Neuron (in vitro differentiated cells): ENCODE measurements around the gene SCARF2.
A peak's percentile ranks its signal among the peaks of the same experiment; 100 is the strongest.

Source experiments
- H2AFZ ChIP-seq: one replicate; pipeline ENCODE4 v1.6.1; 2013; ENCODE audit warnings: low read depth, mild to moderate bottlenecking, inconsistent platforms, low read length, moderate library complexity
- H3K27me3 ChIP-seq: one replicate; pipeline ENCODE4 v1.6.1; 2013; ENCODE audit warnings: low read length; ENCODE audit not compliant: insufficient read depth
- H3K36me3 ChIP-seq: one replicate; pipeline ENCODE4 v1.6.1; 2013; ENCODE audit warnings: low read length; ENCODE audit not compliant: insufficient read depth
- H3K4me1 ChIP-seq: one replicate; pipeline ENCODE4 v1.6.1; 2013; ENCODE audit warnings: low read length; ENCODE audit not compliant: insufficient read depth
- H3K4me3 ChIP-seq: 2 replicates; pipeline ENCODE4 v1.5.1; 2013; ENCODE audit warnings: mild to moderate bottlenecking, low read length, moderate library complexity
- H3K9me3 ChIP-seq: one replicate; pipeline ENCODE4 v1.6.1; 2013; ENCODE audit warnings: low read length

Gene SCARF2

GRCh38 chr22:20440637-20441591 lies 3.3 kb upstream of the SCARF2 start:
- peaks cover 10% of the 10 kb centered on the region for H3K4me1 ChIP-seq
- H3K9me3 ChIP-seq, result no peaks in the 10 kb centered on the region
- H3K36me3 ChIP-seq, result peaks cover 28% of the 10 kb centered on the region
- no peak overlapping the region for H2AFZ ChIP-seq
- no peaks in the 10 kb centered on the region for H3K27me3 ChIP-seq
- no peak overlapping the region for H3K4me3 ChIP-seq

- H3K9me3 ChIP-seq, result no peaks in the 10 kb centered on the region
- H2AFZ ChIP-seq, result no peak overlapping the region
- peaks cover 27% of the 10 kb centered on the region for H3K36me3 ChIP-seq
- H3K27me3 ChIP-seq, result no peaks in the 10 kb centered on the region
- no peak overlapping the region for H3K4me3 ChIP-seq
- peaks cover 17% of the 10 kb centered on the region for H3K4me1 ChIP-seq
Measured at GRCh38 chr22:20439928-20440575, 2.4 kb upstream of the SCARF2 start.

- Histone ChIP-seq H3K27me3 (no peaks in the 10 kb centered on the region), H2AFZ (no peak overlapping the region), H3K4me1 (peaks cover 19% of the 10 kb centered on the region), H3K4me3 (no peak overlapping the region), H3K36me3 (peaks cover 23% of the 10 kb centered on the region), H3K9me3 (no peaks in the 10 kb centered on the region)
Measured at GRCh38 chr22:20439556-20439927, 1.9 kb upstream of the SCARF2 start.

- Histone ChIP-seq H3K4me3 (peak overlapping the region; percentile 97), H3K9me3 (no peaks in the 10 kb centered on the region), H2AFZ (peak overlapping the region; percentile 93), H3K27me3 (no peaks in the 10 kb centered on the region), H3K4me1 (peaks cover 19% of the 10 kb centered on the region), H3K36me3 (peaks cover 16% of the 10 kb centered on the region)
Measured at GRCh38 chr22:20438678-20439492, 1.3 kb upstream of the SCARF2 start.

GRCh38 chr22:20438427-20438677 lies 727 bp upstream of the SCARF2 start:
- Histone ChIP-seq H2AFZ (peak overlapping the region; percentile 93), H3K36me3 (peaks cover 16% of the 10 kb centered on the region), H3K4me3 (peak overlapping the region; percentile 97), H3K4me1 (peaks cover 19% of the 10 kb centered on the region), H3K27me3 (no peaks in the 10 kb centered on the region), H3K9me3 (no peaks in the 10 kb centered on the region)

- H3K36me3 ChIP-seq, result peaks cover 6% of the 10 kb centered on the region
- H3K9me3 ChIP-seq, result no peaks in the 10 kb centered on the region
- peaks cover 19% of the 10 kb centered on the region for H3K4me1 ChIP-seq
- H3K27me3 ChIP-seq, result no peaks in the 10 kb centered on the region
- no peak overlapping the region for H2AFZ ChIP-seq
- H3K4me3 ChIP-seq, result peak overlapping the region; percentile 97
Measured at GRCh38 chr22:20436768-20437612, 635 bp downstream of the SCARF2 start.

- peaks cover 19% of the 10 kb centered on the region for H3K4me1 ChIP-seq
- H3K36me3 ChIP-seq, result peaks cover 2% of the 10 kb centered on the region
- peak overlapping the region; percentile 97 for H3K4me3 ChIP-seq
- no peaks in the 10 kb centered on the region for H3K9me3 ChIP-seq
- H3K27me3 ChIP-seq, result no peaks in the 10 kb centered on the region
- H2AFZ ChIP-seq, result no peak overlapping the region
Measured at GRCh38 chr22:20436307-20436767, 1.3 kb downstream of the SCARF2 start.

- H2AFZ ChIP-seq, result no peak overlapping the region
- no peaks in the 10 kb centered on the region for H3K27me3 ChIP-seq
- no peaks in the 10 kb centered on the region for H3K9me3 ChIP-seq
- peak overlapping the region; percentile 97 for H3K4me3 ChIP-seq
- H3K36me3 ChIP-seq, result no peaks in the 10 kb centered on the region
- peaks cover 19% of the 10 kb centered on the region for H3K4me1 ChIP-seq
Measured at GRCh38 chr22:20435436-20436306, 2.0 kb downstream of the SCARF2 start.

- Histone ChIP-seq H3K9me3 (no peaks in the 10 kb centered on the region), H3K27me3 (no peaks in the 10 kb centered on the region), H3K4me1 (peaks cover 19% of the 10 kb centered on the region), H2AFZ (no peak overlapping the region), H3K36me3 (peaks cover 9% of the 10 kb centered on the region), H3K4me3 (no peak overlapping the region)
Measured at GRCh38 chr22:20434773-20435172, 2.9 kb downstream of the SCARF2 start.

- H3K36me3 ChIP-seq, result peaks cover 12% of the 10 kb centered on the region
- peaks cover 19% of the 10 kb centered on the region for H3K4me1 ChIP-seq
- H3K27me3 ChIP-seq, result no peaks in the 10 kb centered on the region
- H3K9me3 ChIP-seq, result no peaks in the 10 kb centered on the region
- no peak overlapping the region for H3K4me3 ChIP-seq
- no peak overlapping the region for H2AFZ ChIP-seq
Measured at GRCh38 chr22:20434264-20434751, 3.3 kb downstream of the SCARF2 start.

- no peaks in the 10 kb centered on the region for H3K27me3 ChIP-seq
- peaks cover 17% of the 10 kb centered on the region for H3K36me3 ChIP-seq
- peaks cover 15% of the 10 kb centered on the region for H3K4me1 ChIP-seq
- H2AFZ ChIP-seq, result no peak overlapping the region
- no peak overlapping the region for H3K4me3 ChIP-seq
- no peaks in the 10 kb centered on the region for H3K9me3 ChIP-seq
Measured at GRCh38 chr22:20433686-20434241, 3.9 kb downstream of the SCARF2 start.
